Neural cell (in vitro differentiated cells): ENCODE results near the gene STOM. TPM values are rescaled to one million over a fixed set of nuclear protein-coding genes. Genes with fewer than 3 reads are reported as not detected.

Source experiments
- H2AFZ ChIP-seq: fragments of 200-600, 300-800 bp; sonication (generic), shearing (Covaris generic); 2 replicates; pipeline ENCODE4 v1.6.0; 2014; ENCODE audit warnings: low read depth, mild to moderate bottlenecking, antibody characterized with exemption, low read length, moderate library complexity
- H3F3A ChIP-seq: fragments of 200-600 bp; shearing (Covaris generic); 2 replicates; pipeline ENCODE4 v1.6.1; 2016; ENCODE audit warnings: mild to moderate bottlenecking, moderate library complexity, mixed read lengths, antibody characterized with exemption, low read length; ENCODE audit not compliant: insufficient read depth, poor library complexity, severe bottlenecking
- H3K27ac ChIP-seq: fragments of 200-600, 300-800 bp; sonication (generic), shearing (Covaris generic); 2 replicates; pipeline ENCODE4 v1.5.1; 2014; ENCODE audit warnings: mild to moderate bottlenecking, low read length, moderate library complexity
- H3K27me3 ChIP-seq: fragments of 300-800, 200-600 bp; sonication (generic), shearing (Covaris generic); 2 replicates; pipeline ENCODE4 v1.6.0; 2014; ENCODE audit warnings: mild to moderate bottlenecking, low read depth, low read length, moderate library complexity; ENCODE audit not compliant: insufficient read depth
- H3K36me3 ChIP-seq: fragments of 300-800, 200-600 bp; sonication (generic), shearing (Covaris generic); 2 replicates; pipeline ENCODE4 v1.5.1; 2014; ENCODE audit warnings: mild to moderate bottlenecking, antibody characterized with exemption, low read length, moderate library complexity; ENCODE audit not compliant: insufficient read depth
- H3K4me2 ChIP-seq: fragments of 300-800, 200-600 bp; sonication (generic), shearing (Covaris generic); 2 replicates; pipeline ENCODE4 v1.6.0; 2014; ENCODE audit warnings: mild to moderate bottlenecking, low read length
- H3K4me3 ChIP-seq: fragments of 300-800, 200-600 bp; sonication (generic), shearing (Covaris generic); 2 replicates; pipeline ENCODE4 v1.5.1; 2014; ENCODE audit warnings: mild to moderate bottlenecking, low read length, moderate library complexity
- H3K79me2 ChIP-seq: fragments of 200-600 bp; shearing (Covaris generic); replicated peaks from 2 replicates; pipeline ENCODE4 v1.6.0; 2014; ENCODE audit warnings: mild to moderate bottlenecking, low read length, moderate library complexity; ENCODE audit not compliant: insufficient read depth
- H3K9ac ChIP-seq: fragments of 300-800, 200-600 bp; sonication (generic), shearing (Covaris generic); 2 replicates; pipeline ENCODE4 v1.6.1; 2016; ENCODE audit warnings: mild to moderate bottlenecking, low read length, mixed read lengths
- H3K9me2 ChIP-seq: fragments of 200-600 bp; shearing (Covaris generic); 2 replicates; pipeline ENCODE4 v1.6.1; 2016; ENCODE audit warnings: mild to moderate bottlenecking, low read length, mixed read lengths; ENCODE audit not compliant: insufficient read depth
- H3K9me3 ChIP-seq: fragments of 200-600, 300-800 bp; sonication (generic), shearing (Covaris generic); 2 replicates; pipeline ENCODE4 v1.6.1; 2016; ENCODE audit warnings: mild to moderate bottlenecking, mixed run types, low read length, moderate library complexity, mixed read lengths
- H4K20me1 ChIP-seq: fragments of 200-600 bp; shearing (Covaris generic); 2 replicates; pipeline ENCODE4 v1.6.1; 2016; ENCODE audit warnings: mild to moderate bottlenecking, mixed run types; ENCODE audit not compliant: insufficient read depth
- EP300 ChIP-seq: fragments of 450-650 bp; conservative IDR thresholded peaks from 2 replicates; pipeline ENCODE4 v1.6.1; 2014; ENCODE audit warnings: antibody characterized with exemption, mild to moderate bottlenecking, moderate library complexity; ENCODE audit not compliant: poor library complexity, severe bottlenecking
- EZH2 ChIP-seq: fragments of 200-600, 300-800 bp; shearing (Covaris generic), sonication (generic); IDR thresholded peaks from 2 replicates; pipeline ENCODE4 v1.6.1; 2014; ENCODE audit warnings: antibody characterized with exemption, low read length, borderline replicate concordance, mild to moderate bottlenecking; ENCODE audit not compliant: insufficient read depth, poor library complexity, severe bottlenecking
- MXI1 ChIP-seq: fragments of 450-650 bp; conservative IDR thresholded peaks from 2 replicates; pipeline ENCODE4 v1.6.1; 2014; ENCODE audit warnings: antibody characterized with exemption, mild to moderate bottlenecking; ENCODE audit not compliant: poor library complexity, severe bottlenecking
- POLR2AphosphoS5 ChIP-seq: IDR thresholded peaks from 2 replicates; pipeline ENCODE4 v1.6.1; 2012
- RAD21 ChIP-seq: fragments of 450-650 bp; conservative IDR thresholded peaks from 2 replicates; pipeline ENCODE4 v1.6.1; 2014; ENCODE audit warnings: antibody characterized with exemption, mild to moderate bottlenecking, moderate library complexity
- SMC3 ChIP-seq: fragments of 450-650 bp; conservative IDR thresholded peaks from 2 replicates; pipeline ENCODE4 v1.6.1; 2014; ENCODE audit warnings: antibody characterized with exemption, mild to moderate bottlenecking, moderate library complexity; ENCODE audit not compliant: poor library complexity
- TAF1 ChIP-seq: IDR thresholded peaks from 2 replicates; pipeline ENCODE4 v1.6.1; 2012; ENCODE audit warnings: low read depth
- polyA plus RNA-seq: library from polyadenylated mRNA; depleted of rRNA; stranded (reverse); fragments of >200 nt; gene quantifications from 2 replicates; pipeline ENCODE4 v1.2.3, GENCODE V29; 2014
- TF ChIP-seq, protein P1 (sequence below): IDR thresholded peaks from 2 replicates; pipeline ENCODE4 v1.6.1; 2012; ENCODE audit warnings: borderline replicate concordance
- TF ChIP-seq, protein P2 (sequence below): fragments of 450-650 bp; IDR thresholded peaks from 2 replicates; pipeline ENCODE4 v1.5.1; 2014; ENCODE audit warnings: antibody characterized with exemption, mild to moderate bottlenecking, moderate library complexity; ENCODE audit not compliant: poor library complexity, severe bottlenecking

STOM gene
- polyA plus RNA-seq, 1 donor from 2014 or later: 0.11 TPM

DNA sequence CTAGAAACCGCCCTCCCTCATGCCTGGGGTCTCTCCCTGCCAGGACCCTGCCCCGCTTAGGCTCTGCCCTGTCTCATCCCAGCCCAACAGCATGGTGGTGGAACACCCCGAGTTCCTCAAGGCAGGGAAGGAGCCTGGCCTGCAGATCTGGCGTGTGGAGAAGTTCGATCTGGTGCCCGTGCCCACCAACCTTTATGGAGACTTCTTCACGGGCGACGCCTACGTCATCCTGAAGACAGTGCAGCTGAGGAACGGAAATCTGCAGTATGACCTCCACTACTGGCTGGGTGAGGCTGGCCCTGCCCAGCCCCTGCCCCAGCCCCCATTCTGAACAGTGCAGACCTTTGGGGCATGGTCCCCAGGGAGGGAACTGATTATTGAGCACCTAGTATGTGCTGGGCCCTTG, 68.2 kb downstream of the STOM start:
- Histone ChIP-seq H3K4me2 (no peak overlapping the region), H3K27me3 (peaks cover 20% of the 10 kb centered on the region), H3K9me2 (no peaks in the 10 kb centered on the region), H3K79me2 (no peaks in the 10 kb centered on the region), H3K9ac (no peak overlapping the region), H4K20me1 (no peaks in the 10 kb centered on the region), H3K4me3 (no peak overlapping the region), H2AFZ (no peak overlapping the region), H3K27ac (no peak overlapping the region), H3K9me3 (no peaks in the 10 kb centered on the region), H3F3A (no peaks in the 10 kb centered on the region), H3K36me3 (no peaks in the 10 kb centered on the region)
- TF ChIP-seq TAF1: no peak
- TF ChIP-seq RAD21: no peak
- no peak for TF ChIP-seq EP300
- TF ChIP-seq, protein P1, sequence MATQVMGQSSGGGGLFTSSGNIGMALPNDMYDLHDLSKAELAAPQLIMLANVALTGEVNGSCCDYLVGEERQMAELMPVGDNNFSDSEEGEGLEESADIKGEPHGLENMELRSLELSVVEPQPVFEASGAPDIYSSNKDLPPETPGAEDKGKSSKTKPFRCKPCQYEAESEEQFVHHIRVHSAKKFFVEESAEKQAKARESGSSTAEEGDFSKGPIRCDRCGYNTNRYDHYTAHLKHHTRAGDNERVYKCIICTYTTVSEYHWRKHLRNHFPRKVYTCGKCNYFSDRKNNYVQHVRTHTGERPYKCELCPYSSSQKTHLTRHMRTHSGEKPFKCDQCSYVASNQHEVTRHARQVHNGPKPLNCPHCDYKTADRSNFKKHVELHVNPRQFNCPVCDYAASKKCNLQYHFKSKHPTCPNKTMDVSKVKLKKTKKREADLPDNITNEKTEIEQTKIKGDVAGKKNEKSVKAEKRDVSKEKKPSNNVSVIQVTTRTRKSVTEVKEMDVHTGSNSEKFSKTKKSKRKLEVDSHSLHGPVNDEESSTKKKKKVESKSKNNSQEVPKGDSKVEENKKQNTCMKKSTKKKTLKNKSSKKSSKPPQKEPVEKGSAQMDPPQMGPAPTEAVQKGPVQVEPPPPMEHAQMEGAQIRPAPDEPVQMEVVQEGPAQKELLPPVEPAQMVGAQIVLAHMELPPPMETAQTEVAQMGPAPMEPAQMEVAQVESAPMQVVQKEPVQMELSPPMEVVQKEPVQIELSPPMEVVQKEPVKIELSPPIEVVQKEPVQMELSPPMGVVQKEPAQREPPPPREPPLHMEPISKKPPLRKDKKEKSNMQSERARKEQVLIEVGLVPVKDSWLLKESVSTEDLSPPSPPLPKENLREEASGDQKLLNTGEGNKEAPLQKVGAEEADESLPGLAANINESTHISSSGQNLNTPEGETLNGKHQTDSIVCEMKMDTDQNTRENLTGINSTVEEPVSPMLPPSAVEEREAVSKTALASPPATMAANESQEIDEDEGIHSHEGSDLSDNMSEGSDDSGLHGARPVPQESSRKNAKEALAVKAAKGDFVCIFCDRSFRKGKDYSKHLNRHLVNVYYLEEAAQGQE: no peak
- no peak for TF ChIP-seq POLR2AphosphoS5
- no peak for TF ChIP-seq MXI1
- TF ChIP-seq, protein P2, sequence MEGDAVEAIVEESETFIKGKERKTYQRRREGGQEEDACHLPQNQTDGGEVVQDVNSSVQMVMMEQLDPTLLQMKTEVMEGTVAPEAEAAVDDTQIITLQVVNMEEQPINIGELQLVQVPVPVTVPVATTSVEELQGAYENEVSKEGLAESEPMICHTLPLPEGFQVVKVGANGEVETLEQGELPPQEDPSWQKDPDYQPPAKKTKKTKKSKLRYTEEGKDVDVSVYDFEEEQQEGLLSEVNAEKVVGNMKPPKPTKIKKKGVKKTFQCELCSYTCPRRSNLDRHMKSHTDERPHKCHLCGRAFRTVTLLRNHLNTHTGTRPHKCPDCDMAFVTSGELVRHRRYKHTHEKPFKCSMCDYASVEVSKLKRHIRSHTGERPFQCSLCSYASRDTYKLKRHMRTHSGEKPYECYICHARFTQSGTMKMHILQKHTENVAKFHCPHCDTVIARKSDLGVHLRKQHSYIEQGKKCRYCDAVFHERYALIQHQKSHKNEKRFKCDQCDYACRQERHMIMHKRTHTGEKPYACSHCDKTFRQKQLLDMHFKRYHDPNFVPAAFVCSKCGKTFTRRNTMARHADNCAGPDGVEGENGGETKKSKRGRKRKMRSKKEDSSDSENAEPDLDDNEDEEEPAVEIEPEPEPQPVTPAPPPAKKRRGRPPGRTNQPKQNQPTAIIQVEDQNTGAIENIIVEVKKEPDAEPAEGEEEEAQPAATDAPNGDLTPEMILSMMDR: no peak
- no peak for TF ChIP-seq SMC3
- TF ChIP-seq EZH2: no peak

DNA sequence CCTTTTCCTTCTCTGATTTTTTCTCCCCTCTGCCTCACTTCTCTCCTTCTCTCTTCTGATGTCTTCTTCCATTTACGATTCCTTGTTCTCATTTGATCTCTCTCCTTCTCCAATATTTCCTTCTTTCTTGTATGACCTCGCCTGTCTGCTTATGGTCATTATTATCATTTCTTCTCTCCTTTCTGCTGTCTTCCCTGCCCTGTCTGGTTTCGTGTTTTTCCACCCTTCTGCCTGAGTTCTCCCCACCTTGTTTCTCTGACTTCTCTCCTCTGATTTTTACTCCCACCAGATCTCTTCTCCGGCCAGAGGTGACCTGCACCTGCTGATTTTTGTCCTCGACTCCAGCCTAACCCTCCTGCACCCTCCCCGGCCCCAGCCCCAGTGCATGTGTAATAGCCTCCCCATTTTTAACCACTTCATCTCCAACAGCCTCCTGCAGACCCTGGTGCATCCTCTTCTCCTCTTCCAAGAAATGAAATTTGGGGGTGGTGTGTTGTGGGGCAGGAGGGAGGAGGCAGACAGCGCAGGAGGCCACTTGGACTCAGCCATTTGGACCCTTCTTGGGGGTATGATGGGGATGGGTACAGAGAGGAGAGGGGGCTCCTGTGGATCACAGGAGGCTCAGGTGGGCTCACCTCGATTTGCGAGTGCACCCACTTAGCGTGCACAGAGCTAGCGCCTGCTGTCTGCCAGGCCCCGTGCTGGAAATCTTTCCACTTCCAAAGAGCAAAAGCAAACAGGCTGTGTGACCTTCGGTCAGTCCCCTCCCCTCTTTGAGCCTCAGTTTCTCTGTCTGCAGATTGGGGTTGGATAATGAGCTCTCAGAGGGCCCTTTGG, 69.5 kb downstream of the STOM start:
- Histone ChIP-seq H3K9me3 (no peaks in the 10 kb centered on the region), H3K27ac (no peak overlapping the region), H3K9me2 (no peaks in the 10 kb centered on the region), H3K9ac (no peak overlapping the region), H2AFZ (no peak overlapping the region), H3K79me2 (no peaks in the 10 kb centered on the region), H3F3A (no peaks in the 10 kb centered on the region), H4K20me1 (no peaks in the 10 kb centered on the region), H3K4me2 (no peak overlapping the region), H3K36me3 (no peaks in the 10 kb centered on the region), H3K27me3 (peaks cover 20% of the 10 kb centered on the region), H3K4me3 (peak overlapping the region; percentile 42)
- TF ChIP-seq EZH2: no peak
- TF ChIP-seq, protein P1: no peak
- TF ChIP-seq, protein P2: no peak
- no peak for TF ChIP-seq TAF1
- no peak for TF ChIP-seq MXI1
- no peak for TF ChIP-seq SMC3
- no peak for TF ChIP-seq RAD21
- TF ChIP-seq EP300: no peak
- no peak for TF ChIP-seq POLR2AphosphoS5
